ENCODE results near the gene AGO3. TPM values are rescaled to one million over a fixed set of nuclear protein-coding genes. Genes with fewer than 3 reads are reported as not detected.

Gene AGO3
- total RNA-seq, 2 experiments from 2014 or later = 22.5 to 42.0 TPM

- H3K79me2 ChIP-seq (ENCODE audit: insufficient read depth, low read depth, low read length) = no peaks in the 10 kb centered on the region
- no peaks in the 10 kb centered on the region for H3K9me3 ChIP-seq (ENCODE audit: low read length)
- no peak for DNase-seq (ENCODE audit: low spot score)
- H2AFZ ChIP-seq (ENCODE audit: low read length) = no peak overlapping the region
- H3K4me3 ChIP-seq (ENCODE audit: low read depth, low read length, poor library complexity, severe bottlenecking) = no peak overlapping the region
- H3K4me1 ChIP-seq (ENCODE audit: insufficient read depth, low read length, poor library complexity, severe bottlenecking) = no peaks in the 10 kb centered on the region
- POLR2A ChIA-PET = no interaction called here
- no TSS peak for BruUV-seq (replicated peaks)
- H3K27ac ChIP-seq (ENCODE audit: low read depth, low read length, poor library complexity, severe bottlenecking) = no peak overlapping the region
- H3K36me3 ChIP-seq (ENCODE audit: insufficient read depth, low read length) = peaks cover 30% of the 10 kb centered on the region
- no peaks in the 10 kb centered on the region for H4K20me1 ChIP-seq (ENCODE audit: insufficient read depth, low read length)
- intact Hi-C loops (cut with micrococcal nuclease; ENCODE audit: unreplicated experiment) = no loop called here
- no peak for TF ChIP-seq CTCF (conservative IDR thresholded peaks at IDR 0.05; ENCODE audit: low read length)
- TF ChIP-seq EZH2phosphoT487 (IDR thresholded peaks at IDR 0.05; ENCODE audit: borderline replicate concordance, low read depth, low read length) = no peak
- CTCF ChIA-PET (ENCODE audit: unreplicated experiment) = no interaction called here
- no peak overlapping the region for H3K4me2 ChIP-seq (ENCODE audit: low read length)
- H3K9me2 ChIP-seq (ENCODE audit: insufficient read depth, low read length) = no peaks in the 10 kb centered on the region
Measured at GRCh38 chr1:36024847-36025246, 93.9 kb downstream of the AGO3 start.

- CTCF ChIA-PET (ENCODE audit: unreplicated experiment) = no interaction called here
- H3K4me3 ChIP-seq (ENCODE audit: low read depth, low read length, poor library complexity, severe bottlenecking) = no peak overlapping the region
- peaks cover 42% of the 10 kb centered on the region for H3K36me3 ChIP-seq (ENCODE audit: insufficient read depth, low read length)
- DNase-seq (ENCODE audit: low spot score) = no peak
- TF ChIP-seq CTCF (conservative IDR thresholded peaks at IDR 0.05; ENCODE audit: low read length) = no peak
- TF ChIP-seq EZH2phosphoT487 (IDR thresholded peaks at IDR 0.05; ENCODE audit: borderline replicate concordance, low read depth, low read length) = no peak
- POLR2A ChIA-PET = no interaction called here
- H3K9me3 ChIP-seq (ENCODE audit: low read length) = no peaks in the 10 kb centered on the region
- intact Hi-C loops (cut with micrococcal nuclease; ENCODE audit: unreplicated experiment) = no loop called here
- H3K4me2 ChIP-seq (ENCODE audit: low read length) = no peak overlapping the region
- H2AFZ ChIP-seq (ENCODE audit: low read length) = no peak overlapping the region
- H3K27ac ChIP-seq (ENCODE audit: low read depth, low read length, poor library complexity, severe bottlenecking) = no peak overlapping the region
- no peaks in the 10 kb centered on the region for H4K20me1 ChIP-seq (ENCODE audit: insufficient read depth, low read length)
- BruUV-seq (replicated peaks) = no TSS peak
- no peaks in the 10 kb centered on the region for H3K79me2 ChIP-seq (ENCODE audit: insufficient read depth, low read depth, low read length)
- H3K4me1 ChIP-seq (ENCODE audit: insufficient read depth, low read length, poor library complexity, severe bottlenecking) = no peaks in the 10 kb centered on the region
- no peaks in the 10 kb centered on the region for H3K9me2 ChIP-seq (ENCODE audit: insufficient read depth, low read length)
Measured at GRCh38 chr1:36027766-36028165, 96.9 kb downstream of the AGO3 start.

GRCh38 chr1:36031441-36031840 is 100.5 kb downstream of the AGO3 start:
- ChIA-PET CTCF (ENCODE audit: unreplicated experiment) (no interaction called here), POLR2A (interaction anchor here (0.6 to 0.7 kb wide), 2 partner anchors 47 to 704 kb away, joined by 3 read pairs; no protein-coding TSS in a partner anchor)
- BruUV-seq (replicated peaks) = no TSS peak
- H3K9me3 ChIP-seq (ENCODE audit: low read length) = no peaks in the 10 kb centered on the region
- no peaks in the 10 kb centered on the region for H3K4me1 ChIP-seq (ENCODE audit: insufficient read depth, low read length, poor library complexity, severe bottlenecking)
- H3K4me2 ChIP-seq (ENCODE audit: low read length) = no peak overlapping the region
- peaks cover 59% of the 10 kb centered on the region for H3K36me3 ChIP-seq (ENCODE audit: insufficient read depth, low read length)
- DNase-seq (ENCODE audit: low spot score) = no peak
- no peak overlapping the region for H3K27ac ChIP-seq (ENCODE audit: low read depth, low read length, poor library complexity, severe bottlenecking)
- intact Hi-C loops (cut with micrococcal nuclease; ENCODE audit: unreplicated experiment) = no loop called here
- no peak overlapping the region for H3K4me3 ChIP-seq (ENCODE audit: low read depth, low read length, poor library complexity, severe bottlenecking)
- TF ChIP-seq EZH2phosphoT487 (IDR thresholded peaks at IDR 0.05; ENCODE audit: borderline replicate concordance, low read depth, low read length) = no peak
- no peak for TF ChIP-seq CTCF (conservative IDR thresholded peaks at IDR 0.05; ENCODE audit: low read length)
- H4K20me1 ChIP-seq (ENCODE audit: insufficient read depth, low read length) = no peaks in the 10 kb centered on the region
- H3K79me2 ChIP-seq (ENCODE audit: insufficient read depth, low read depth, low read length) = no peaks in the 10 kb centered on the region
- no peak overlapping the region for H2AFZ ChIP-seq (ENCODE audit: low read length)
- no peaks in the 10 kb centered on the region for H3K9me2 ChIP-seq (ENCODE audit: insufficient read depth, low read length)
